Measurements from ENCODE around the gene IGF1R.

DNA sequence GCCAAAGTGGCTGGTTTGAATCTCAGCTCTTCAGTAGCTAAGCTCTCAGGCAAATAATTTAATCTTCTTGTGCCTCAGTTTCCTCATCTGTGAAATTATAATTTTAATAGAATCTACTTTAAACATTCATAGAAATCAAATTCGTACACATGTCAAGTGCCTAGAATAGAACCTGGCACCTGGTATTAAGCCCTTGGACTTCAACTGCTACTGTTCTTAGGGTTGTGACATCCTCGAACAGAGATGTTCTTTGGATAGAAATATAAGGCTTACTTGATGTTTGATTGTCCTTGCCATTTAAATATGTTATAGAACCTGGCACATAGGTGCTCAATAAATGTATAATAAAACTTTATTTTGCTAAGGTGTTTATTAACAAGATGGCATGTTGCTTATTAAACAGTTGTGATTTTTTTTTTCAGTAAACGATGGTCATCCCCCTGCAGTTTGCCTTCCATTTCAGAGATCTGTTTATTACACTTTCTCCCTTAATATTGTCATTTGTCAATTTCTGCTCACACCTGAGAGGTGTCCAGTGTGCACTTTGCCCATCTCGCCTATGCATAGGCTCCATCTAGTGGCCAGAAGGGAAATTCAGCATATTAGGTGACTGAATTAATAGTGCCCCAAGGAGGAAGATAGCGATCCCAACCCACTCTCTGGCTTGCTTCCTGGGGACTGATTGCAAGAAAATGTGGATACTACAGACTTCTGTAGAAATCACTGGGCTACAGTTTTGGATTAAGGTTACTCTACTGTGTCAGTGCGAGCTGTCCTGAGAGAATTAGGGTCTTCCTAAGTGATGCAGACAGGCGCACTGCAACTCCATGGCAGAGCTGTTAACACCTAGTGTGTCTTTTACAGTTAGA lies 10.7 kb downstream of the IGF1R start:
- TF ChIP-seq, protein P1, sequence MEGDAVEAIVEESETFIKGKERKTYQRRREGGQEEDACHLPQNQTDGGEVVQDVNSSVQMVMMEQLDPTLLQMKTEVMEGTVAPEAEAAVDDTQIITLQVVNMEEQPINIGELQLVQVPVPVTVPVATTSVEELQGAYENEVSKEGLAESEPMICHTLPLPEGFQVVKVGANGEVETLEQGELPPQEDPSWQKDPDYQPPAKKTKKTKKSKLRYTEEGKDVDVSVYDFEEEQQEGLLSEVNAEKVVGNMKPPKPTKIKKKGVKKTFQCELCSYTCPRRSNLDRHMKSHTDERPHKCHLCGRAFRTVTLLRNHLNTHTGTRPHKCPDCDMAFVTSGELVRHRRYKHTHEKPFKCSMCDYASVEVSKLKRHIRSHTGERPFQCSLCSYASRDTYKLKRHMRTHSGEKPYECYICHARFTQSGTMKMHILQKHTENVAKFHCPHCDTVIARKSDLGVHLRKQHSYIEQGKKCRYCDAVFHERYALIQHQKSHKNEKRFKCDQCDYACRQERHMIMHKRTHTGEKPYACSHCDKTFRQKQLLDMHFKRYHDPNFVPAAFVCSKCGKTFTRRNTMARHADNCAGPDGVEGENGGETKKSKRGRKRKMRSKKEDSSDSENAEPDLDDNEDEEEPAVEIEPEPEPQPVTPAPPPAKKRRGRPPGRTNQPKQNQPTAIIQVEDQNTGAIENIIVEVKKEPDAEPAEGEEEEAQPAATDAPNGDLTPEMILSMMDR (IDR thresholded peaks at IDR 0.05) = peak; percentile 57 to 78
- TF ChIP-seq EP300 (IDR thresholded peaks at IDR 0.05) (no peak), POLR2AphosphoS5 (IDR thresholded peaks at IDR 0.05) (no peak)

Data from suprapubic skin (tissue), 4 donors.